ENCODE results near the gene ITGA11. TPM values are rescaled to one million over a fixed set of nuclear protein-coding genes. Genes with fewer than 3 reads are reported as not detected.

ITGA11 gene
- total and polyA plus RNA-seq, 2 of the 13 experiments (the other 11 are each of a cell fraction or from before 2014, with no cell fraction given): not detected

DNA sequence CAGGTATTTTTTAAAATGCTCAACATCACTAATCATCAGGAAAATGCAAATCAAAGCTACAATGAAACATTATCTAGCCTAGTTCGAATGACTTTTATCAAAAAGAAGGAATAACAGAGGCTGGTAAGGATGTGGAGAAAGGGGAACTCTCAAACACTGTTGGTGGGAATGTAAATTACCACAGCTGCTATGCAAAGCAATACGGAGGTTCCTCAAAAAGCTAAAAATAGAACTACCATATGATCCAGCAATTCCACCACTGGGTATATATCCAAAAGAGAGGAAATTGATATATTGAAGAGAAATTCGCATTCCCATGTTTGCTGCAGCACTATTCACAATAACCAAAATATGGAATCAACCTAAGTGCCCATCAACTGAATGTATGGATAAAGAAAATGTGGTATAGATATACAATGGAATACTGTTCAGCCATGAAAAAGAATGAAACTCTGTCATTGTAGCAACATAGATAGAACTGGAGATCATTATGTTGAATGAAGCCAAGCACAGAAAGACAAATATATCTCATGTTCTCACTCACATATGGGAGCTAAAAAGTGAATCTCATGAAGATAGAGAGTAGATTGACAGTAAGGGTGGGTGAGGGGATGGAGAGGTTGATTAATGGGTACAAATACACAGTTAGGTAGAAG lies 182.8 kb downstream of the ITGA11 start:
- TF ChIP-seq ZFP37 (CRISPR knock-in tag; IDR thresholded peaks at IDR 0.05; ENCODE audit: borderline replicate concordance) (no peak), THYN1 (CRISPR knock-in tag; IDR thresholded peaks at IDR 0.05; ENCODE audit: borderline replicate concordance, low read depth) (no peak), ZNF746 (CRISPR knock-in tag; IDR thresholded peaks at IDR 0.05) (no peak), ZNF124 (CRISPR knock-in tag; IDR thresholded peaks at IDR 0.05) (no peak), MXI1 (IDR thresholded peaks at IDR 0.05; ENCODE audit: borderline replicate concordance, low read depth, low read length) (no peak), ATF2 (CRISPR knock-in tag; IDR thresholded peaks at IDR 0.05) (no peak), ZNF567 (CRISPR knock-in tag; IDR thresholded peaks at IDR 0.05; ENCODE audit: borderline replicate concordance) (no peak), AHR (CRISPR knock-in tag; IDR thresholded peaks at IDR 0.05) (no peak), ZNF331 (CRISPR knock-in tag; IDR thresholded peaks at IDR 0.05) (no peak), NFYC (CRISPR knock-in tag; IDR thresholded peaks at IDR 0.05) (no peak), ETV5 (CRISPR knock-in tag; IDR thresholded peaks at IDR 0.05; ENCODE audit: borderline replicate concordance) (no peak)
- H3K9ac ChIP-seq (ENCODE audit: insufficient read depth, low read depth, low read length): no peak overlapping the region
- H3K4me2 ChIP-seq (ENCODE audit: low read depth, low read length): no peak overlapping the region
- no peak overlapping the region for H2AFZ ChIP-seq (ENCODE audit: low read length)
- ATAC-seq (no peak), FAIRE-seq (no peak), DNase-seq (ENCODE audit: low spot score) (no peak)
- 1% methylated on average over 3 of the region's 3 CpGs for WGBS (ENCODE audit: low lambda C conversion rate)
- no peaks in the 10 kb centered on the region for H3K79me2 ChIP-seq (ENCODE audit: insufficient read depth, low read length)
- 0 out of 5 replicates have a peak, but pooled peaks cover 0 to 4% of the 10 kb centered on the region in 2 experiments for H3K27me3 ChIP-seq (ENCODE audit: control insufficient read depth in 1 of 2, insufficient read depth in 2 of 2, low read length in 2 of 2)
- POLR2A ChIA-PET: no interaction called here
- CTCF ChIA-PET (ENCODE audit: low intra/inter-chr PET ratio, low total read pairs): no interaction called here
- no peaks in the 10 kb centered on the region for H3K36me3 ChIP-seq (replicated peaks in 1 of 2; ENCODE audit: control insufficient read depth in 1 of 2, insufficient read depth in 2 of 2, low read length in 2 of 2)
- no peak overlapping the region for H3K4me3 ChIP-seq (replicated peaks in 1 of 3; ENCODE audit: insufficient read depth in 1 of 3, low read depth in 2 of 3, low read length in 3 of 3)
- in situ Hi-C loops (cut with HindIII; ENCODE audit: extremely low pct_ligation_motif_present, low pct_unique_long_range_greater_than_20kb): no loop called here
- no peak overlapping the region for H3K27ac ChIP-seq (ENCODE audit: extremely low read length, insufficient read depth, low read length)
- H4K20me1 ChIP-seq (ENCODE audit: insufficient read depth, low read length): no peaks in the 10 kb centered on the region
- H3K4me1 ChIP-seq (ENCODE audit: insufficient read depth, low read length): no peaks in the 10 kb centered on the region
- no TSS peak for BruUV-seq (replicated peaks)
- intact Hi-C loops (cut with micrococcal nuclease; ENCODE audit: unreplicated experiment): no loop called here
- peaks cover 6% of the 10 kb centered on the region for H3K9me3 ChIP-seq (ENCODE audit: low read length)

Other genes starting within 250 kb of the ITGA11 start
- gene CALML4, start 226.8 kb downstream of the ITGA11 start, total RNA-seq (2016; rRNA removed; fragmentation: Illumina TruSeq; extraction: Trizol): 6.5 and 8.7 TPM in 2 replicates
- gene CALML4, start 226.8 kb downstream of the ITGA11 start, polyA plus RNA-seq (2011; rRNA removed): 3.1 and 3.6 TPM in 2 replicates
- gene CLN6, start 202.4 kb downstream of the ITGA11 start, total RNA-seq (2016; rRNA removed; fragmentation: Illumina TruSeq; extraction: Trizol): 11.1 and 27.1 TPM in 2 replicates
- 24.9 and 26.6 TPM in 2 replicates for gene CLN6, start 202.4 kb downstream of the ITGA11 start, polyA plus RNA-seq (2011; rRNA removed)
- gene FEM1B, start 154.4 kb downstream of the ITGA11 start, total RNA-seq (2016; rRNA removed; fragmentation: Illumina TruSeq; extraction: Trizol): 38.1 and 41.2 TPM in 2 replicates
- 40.0 and 40.3 TPM in 2 replicates for gene FEM1B, start 154.4 kb downstream of the ITGA11 start, polyA plus RNA-seq (2011; rRNA removed)
- gene CORO2B, start 146.8 kb upstream of the ITGA11 start, total RNA-seq (2016; rRNA removed; fragmentation: Illumina TruSeq; extraction: Trizol): 0.35 and 0.36 TPM in 2 replicates
- gene CORO2B, start 146.8 kb upstream of the ITGA11 start, polyA plus RNA-seq (2011; rRNA removed): 0.63 and 1.1 TPM in 2 replicates